K562 (cell line): ENCODE measurements around the gene PCBP2. TPM values are rescaled to one million over a fixed set of nuclear protein-coding genes. Genes with fewer than 3 reads are reported as not detected.

Experiments
- HMG20B ChIP-seq: fragments of 250-450 bp; sonication (Bioruptor Pico); IDR thresholded peaks from 2 replicates; pipeline ENCODE4 v1.5.0; 2021; ENCODE audit warnings: mild to moderate bottlenecking
- MGA ChIP-seq: fragments of 450-650 bp; IDR thresholded peaks from 2 replicates; pipeline ENCODE4 v1.6.1; 2016; ENCODE audit warnings: mild to moderate bottlenecking, moderate library complexity
- PHF8 ChIP-seq: fragments of 200-600 bp; sonication (generic); IDR thresholded peaks from 2 replicates; pipeline ENCODE4 v1.6.1; 2012; ENCODE audit warnings: mixed run types, mild to moderate bottlenecking, inconsistent platforms, low read length, moderate library complexity, borderline replicate concordance
- RBBP5 ChIP-seq: fragments of 200-600 bp; sonication (generic); IDR thresholded peaks from 2 replicates; pipeline ENCODE4 v1.6.1; 2012; ENCODE audit warnings: borderline replicate concordance, mild to moderate bottlenecking, low read length, control low read depth, inconsistent platforms; ENCODE audit not compliant: insufficient read depth, poor library complexity, severe bottlenecking
- ZNF589 ChIP-seq: fragments of 200-800 bp; sonication (Bioruptor generic); IDR thresholded peaks from 2 replicates; pipeline ENCODE4 v1.6.1; 2016; ENCODE audit warnings: low read depth, missing genetic modification characterization, missing compliant biosample characterization
- polyA plus RNA-seq, 8 experiments: library from polyadenylated mRNA; depleted of rRNA in 4 of 8; stranded (reverse) in 5 of 8; unstranded in 3 of 8; fragments of >200 nt; fragmentation: Nextera tagmentation in 2 of 8; fragmentation: Illumina TruSeq in 1 of 8; extraction: Ambion mirVana in 2 of 8; extraction: Trizol in 1 of 8; gene quantifications; 2 replicates each; pipeline versions ENCODE4 v1.2.1 to v1.2.3, GENCODE V29; 2011 to 2014; ENCODE audit warnings: inconsistent platforms in 1 of 8, missing spikeins in 1 of 8
- total RNA-seq, 7 experiments: library from RNA; depleted of rRNA in 6 of 7; stranded (reverse); fragments of >200 nt in 6 of 7; fragmentation: Illumina TruSeq in 2 of 7; extraction: Trizol in 2 of 7; gene quantifications; 2 replicates each; pipeline versions ENCODE4 v1.2.1 to v1.2.3, GENCODE V29; 2011 to 2021; ENCODE audit warnings: low replicate concordance in 1 of 7

PCBP2 gene
- total and polyA plus RNA-seq, 9 of the 15 experiments (the other 6 are each of a cell fraction or from before 2014, with no cell fraction given) = 137 to 831 (median 328) TPM

- no peak for TF ChIP-seq RBBP5
- no peak for TF ChIP-seq PHF8
- TF ChIP-seq HMG20B (CRISPR knock-in tag) = no peak
- TF ChIP-seq MGA = no peak
- no peak for TF ChIP-seq ZNF589
- TF ChIP-seq, all 486 proteins: peak for 0
Observed at GRCh38 chr12:53428741-53429140, 23.2 kb upstream of the PCBP2 start (continued).
